Adrenal gland (tissue), 12 donors: ENCODE data around the gene PRDX2. TPM values are rescaled to one million over a fixed set of nuclear protein-coding genes. Genes with fewer than 3 reads are reported as not detected.

ENCODE experiments used
- DNase-seq, 7 donors: peaks; one replicate each; pipeline ENCODE4 v3.0.0-alpha.2; 2019 to 2020
- H3K27ac ChIP-seq, 5 donors: fragments of 200-600 bp; sonication (generic) in 4 of 5; 1 replicate in 3 of 5; 2 replicates in 2 of 5; pipeline versions ENCODE4 v1.5.1 to v1.8.0; 2016 to 2020; ENCODE audit warnings: mild to moderate bottlenecking in 1 of 5
- H3K27me3 ChIP-seq: fragments of 200-600 bp; 2 replicates; pipeline ENCODE4 v1.8.0; 2021
- H3K36me3 ChIP-seq, 2 donors: fragments of 200-600 bp; replicated peaks in 1 of 2; 1 replicate in 1 of 2; 2 replicates in 1 of 2; pipeline versions ENCODE4 v1.5.1 to v1.8.0; 2018 to 2022
- H3K4me1 ChIP-seq, 2 donors: fragments of 200-600 bp; replicated peaks in 1 of 2; 1 replicate in 1 of 2; 2 replicates in 1 of 2; pipeline versions ENCODE4 v1.5.1 to v1.8.0; 2018 to 2021
- H3K4me3 ChIP-seq, 4 donors: fragments of 200-600 bp; sonication (generic) in 3 of 4; one replicate each; pipeline ENCODE4 v1.5.1; 2016 to 2018
- H3K9me3 ChIP-seq, 3 donors: fragments of 200-600 bp; sonication (generic) in 1 of 3; replicated peaks in 1 of 3; 1 replicate in 2 of 3; 2 replicates in 1 of 3; pipeline versions ENCODE4 v1.5.1 to v1.8.0; 2016 to 2021
- POLR2A ChIP-seq, 2 donors: fragments of 450-650 bp; IDR thresholded peaks; one replicate each; pipeline ENCODE4 v1.6.1; 2017; ENCODE audit warnings: antibody characterized with exemption in 2 of 2, mild to moderate bottlenecking in 2 of 2, moderate library complexity in 1 of 2
- WGBS, 4 donors: extraction: QIAGEN DNeasy Blood & Tissue Kit in 2 of 4; methylation state at CpG; one replicate each; pipeline versions ENCODE4 v1.1.5 to v1.1.7; 2013 to 2017; 5-methylcytosine and 5-hydroxymethylcytosine counted together
- intact Hi-C, 2 donors: fragments of 100-400 bp; cut with DNase I; formaldehyde crosslinking; loops; one replicate each; pipeline versions ENCODE4 v1.14.1 to v1.15.0; 2022 to 2023
- polyA plus RNA-seq, 3 donors: library from polyadenylated mRNA; stranded (reverse); fragments of 200-250 nt in 2 of 3; fragments of 350-450 nt in 1 of 3; fragmentation: Illumina TruSeq in 1 of 3; extraction: RNeasy Lipid Tissue Mini Kit (QIAGEN cat#74804) in 1 of 3; gene quantifications; one replicate each; pipeline ENCODE4 v1.2.3, GENCODE V29; 2013 to 2014
- total RNA-seq, 9 donors: library from RNA; depleted of rRNA in 4 of 9; stranded (reverse); fragments of >200 nt in 4 of 9; fragments of 120-200 nt in 1 of 9; fragmentation: NEBNext Ultra II Directional in 1 of 9; extraction: Animal tissue kit (Norgen Biotek cat#: 25700) in 1 of 9; gene quantifications; one replicate each; pipeline versions ENCODE4 v1.1.0 to v1.2.4, GENCODE V29; 2013 to 2023
- TF ChIP-seq, protein P1 (sequence below), 6 experiments: fragments of 450-650 bp in 4 of 6; fragments of 200-600 bp in 2 of 6; sonication (generic) in 1 of 6; IDR thresholded peaks; 1 replicate in 5 of 6; 2 replicates in 1 of 6; pipeline versions ENCODE4 v1.5.1 to v1.8.0; 2016 to 2021; ENCODE audit warnings: antibody characterized with exemption in 6 of 6, mild to moderate bottlenecking in 2 of 6, moderate library complexity in 1 of 6
- donor health status: healthy with polysubstance abuse.
- donor health status: Bipolar disorder and iron deficiency.
- donor health status: DM: yes; HTN: yes; CAD: no.
- donor health status: DM: no; HTN: no; CAD: no.
- donor health status: DM: no; HTN: no; CAD: no.
- donor health status: DM: yes; HTN: yes; CAD: no.

Gene PRDX2
- total and polyA plus RNA-seq, 12 donors: 146 to 1,660 (median 835) TPM

DNA sequence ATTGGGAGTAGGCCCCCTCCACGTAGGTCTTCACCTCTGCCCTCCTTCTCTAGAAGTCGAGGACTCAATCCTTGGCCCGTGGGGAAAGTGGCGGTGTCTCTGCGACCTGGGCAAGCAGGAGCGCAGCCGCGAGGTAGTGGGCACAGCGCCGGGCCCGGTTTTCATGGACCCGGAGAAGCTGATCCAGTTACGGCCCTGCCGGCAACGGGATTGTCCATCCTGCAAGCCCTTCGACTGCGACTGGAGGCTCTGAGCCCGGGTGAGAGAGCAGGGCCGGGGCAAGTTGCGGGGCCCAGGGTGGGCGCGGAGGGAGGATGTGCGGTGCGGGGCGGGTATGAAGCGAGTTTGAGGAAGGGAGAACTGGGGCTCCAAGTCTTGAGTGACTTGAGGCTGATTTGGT is 2.5 kb upstream of the PRDX2 start:
- peaks cover 0 to 16% of the 10 kb centered on the region in 2 donors for H3K36me3 ChIP-seq
- DNase-seq: peak in 2 of 7 donors; percentile 35 to 61
- H3K9me3 ChIP-seq: no peaks in the 10 kb centered on the region
- no peak overlapping the region for H3K27ac ChIP-seq
- no peaks in the 10 kb centered on the region for H3K27me3 ChIP-seq
- H3K4me3 ChIP-seq: no peak overlapping the region
- peaks cover 10 to 27% of the 10 kb centered on the region in 2 donors for H3K4me1 ChIP-seq
- TF ChIP-seq, protein P1, sequence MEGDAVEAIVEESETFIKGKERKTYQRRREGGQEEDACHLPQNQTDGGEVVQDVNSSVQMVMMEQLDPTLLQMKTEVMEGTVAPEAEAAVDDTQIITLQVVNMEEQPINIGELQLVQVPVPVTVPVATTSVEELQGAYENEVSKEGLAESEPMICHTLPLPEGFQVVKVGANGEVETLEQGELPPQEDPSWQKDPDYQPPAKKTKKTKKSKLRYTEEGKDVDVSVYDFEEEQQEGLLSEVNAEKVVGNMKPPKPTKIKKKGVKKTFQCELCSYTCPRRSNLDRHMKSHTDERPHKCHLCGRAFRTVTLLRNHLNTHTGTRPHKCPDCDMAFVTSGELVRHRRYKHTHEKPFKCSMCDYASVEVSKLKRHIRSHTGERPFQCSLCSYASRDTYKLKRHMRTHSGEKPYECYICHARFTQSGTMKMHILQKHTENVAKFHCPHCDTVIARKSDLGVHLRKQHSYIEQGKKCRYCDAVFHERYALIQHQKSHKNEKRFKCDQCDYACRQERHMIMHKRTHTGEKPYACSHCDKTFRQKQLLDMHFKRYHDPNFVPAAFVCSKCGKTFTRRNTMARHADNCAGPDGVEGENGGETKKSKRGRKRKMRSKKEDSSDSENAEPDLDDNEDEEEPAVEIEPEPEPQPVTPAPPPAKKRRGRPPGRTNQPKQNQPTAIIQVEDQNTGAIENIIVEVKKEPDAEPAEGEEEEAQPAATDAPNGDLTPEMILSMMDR (IDR thresholded peaks at IDR 0.05): no peak
- WGBS, 4 donors: 92 to 93% (median 93%) methylated on average over 26 of the region's 26 CpGs
- intact Hi-C loops: loop anchor here (5.0 kb wide), 2 partner anchors 37 to 38 kb away; no protein-coding TSS in a partner anchor

DNA sequence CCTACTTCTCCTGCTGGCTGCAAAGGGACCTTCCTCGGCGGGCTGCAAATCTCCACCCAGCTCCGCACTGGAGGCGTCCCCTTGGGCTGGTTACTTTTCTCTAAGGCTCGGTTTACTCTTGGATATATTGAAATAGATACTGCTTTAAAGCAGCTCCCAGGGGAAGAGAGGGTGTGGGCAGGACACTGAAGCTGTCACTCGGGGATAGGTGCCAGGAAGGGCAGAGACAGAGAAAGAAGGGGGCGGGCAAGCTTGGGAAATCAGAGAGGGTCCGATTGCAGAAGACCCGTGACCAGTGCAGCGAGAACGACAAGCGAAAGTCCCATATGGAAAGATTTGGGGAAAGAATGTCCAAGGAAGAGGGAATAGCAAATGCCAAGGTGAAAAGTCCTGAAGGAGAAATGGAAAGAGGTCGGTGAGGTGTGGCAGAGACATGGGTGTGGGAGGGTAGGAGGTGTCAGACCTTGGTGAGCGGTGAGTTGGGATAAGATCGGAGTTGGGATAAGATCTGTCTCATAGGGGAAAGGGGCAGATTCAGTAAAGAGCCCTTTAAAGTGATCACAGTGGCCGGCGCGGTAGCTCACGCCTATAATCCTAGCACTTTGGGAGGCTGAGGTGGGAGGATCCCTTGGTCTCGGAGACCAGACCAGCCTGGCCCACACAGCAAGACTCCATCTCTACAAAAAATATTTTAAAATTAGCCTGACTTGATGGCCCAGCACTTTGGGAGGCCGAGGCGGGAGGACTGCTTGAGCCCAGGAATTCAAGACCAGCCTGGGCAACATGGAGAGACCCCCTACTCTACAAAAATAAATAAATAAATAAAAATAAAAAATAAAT is 887 bp upstream of the PRDX2 start:
- Histone ChIP-seq H3K27me3 (no peaks in the 10 kb centered on the region), H3K4me1 (peaks cover 10 to 27% of the 10 kb centered on the region in 2 donors), H3K9me3 (no peaks in the 10 kb centered on the region), H3K4me3 (peak overlapping the region in 3 of 4 donors; percentile 35 to 91 (median 77)), H3K27ac (peak overlapping the region in 2 of 5 donors; percentile 88), H3K36me3 (peaks cover 0 to 30% of the 10 kb centered on the region in 2 donors)
- WGBS, 4 donors: 35 to 42% (median 39%) methylated on average over 20 to 22 of the region's 22 CpGs
- TF ChIP-seq POLR2A (IDR thresholded peaks at IDR 0.05): no peak
- TF ChIP-seq, protein P1 (IDR thresholded peaks at IDR 0.05): peak in 1 of 6 experiments; percentile 2
- DNase-seq: peak in 4 of 7 donors; percentile 44 to 68 (median 51)
- intact Hi-C loops: loop anchor here (5.0 kb wide), 2 partner anchors 35 to 40 kb away; no protein-coding TSS in a partner anchor

DNA sequence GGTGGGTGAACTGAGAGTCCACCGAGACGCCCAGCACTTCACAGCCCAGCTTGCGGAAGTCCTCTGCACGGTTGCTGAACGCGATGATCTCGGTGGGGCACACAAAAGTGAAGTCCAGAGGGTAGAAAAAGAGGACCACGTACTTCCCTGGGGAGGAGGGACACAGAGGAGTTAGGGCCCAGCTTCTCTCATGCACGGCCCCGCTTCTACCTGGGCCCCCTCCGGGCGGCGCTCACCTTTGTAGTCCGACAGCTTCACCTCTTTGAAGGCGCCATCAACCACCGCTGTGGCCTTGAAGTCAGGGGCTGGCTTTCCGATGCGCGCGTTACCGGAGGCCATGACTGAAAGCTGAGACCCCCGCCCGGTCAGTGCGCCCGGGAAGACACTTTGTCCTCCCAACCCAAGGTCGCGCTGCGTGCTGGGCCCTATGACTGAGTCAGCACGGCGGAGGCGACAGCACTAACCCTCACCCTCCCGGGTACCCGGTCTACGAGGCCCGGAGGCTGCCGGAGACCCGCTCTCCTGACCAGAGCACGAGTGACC is 606 bp downstream of the PRDX2 start:
- H3K27ac ChIP-seq: peak overlapping the region in 4 of 5 donors; percentile 66 to 88 (median 80)
- 3 to 20% (median 7%) methylated on average over 8 to 38 of the region's 38 CpGs for WGBS, 4 donors
- H3K9me3 ChIP-seq: no peaks in the 10 kb centered on the region
- H3K4me3 ChIP-seq: peak overlapping the region; percentile 29 to 91 (median 56)
- TF ChIP-seq POLR2A (IDR thresholded peaks at IDR 0.05): no peak
- TF ChIP-seq, protein P1 (IDR thresholded peaks at IDR 0.05): no peak
- intact Hi-C loops: loop anchor here (5.0 kb wide), 2 partner anchors 34 to 41 kb away; no protein-coding TSS in a partner anchor
- peak; percentile 66 to 82 (median 76) for DNase-seq
- H3K4me1 ChIP-seq: peaks cover 7 to 24% of the 10 kb centered on the region in 2 donors
- no peaks in the 10 kb centered on the region for H3K27me3 ChIP-seq
- peaks cover 0 to 30% of the 10 kb centered on the region in 2 donors for H3K36me3 ChIP-seq

DNA sequence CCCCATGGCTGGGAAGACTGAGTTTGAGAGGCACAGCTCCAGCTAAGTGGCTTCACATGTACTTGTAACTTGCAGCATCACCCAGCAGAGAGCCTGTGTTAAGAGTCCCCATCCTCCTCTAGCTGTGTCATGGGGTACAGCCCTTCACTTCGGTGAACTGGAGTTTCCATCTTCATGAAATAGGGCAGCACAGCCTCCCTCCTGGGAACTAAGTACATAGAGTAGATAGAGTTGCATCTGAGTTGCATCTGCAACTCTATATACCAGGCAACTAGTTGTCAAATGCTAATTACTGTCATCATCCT is 1.2 kb downstream of the PRDX2 start:
- intact Hi-C loops: loop anchor here (5.0 kb wide), 2 partner anchors 33 to 42 kb away; no protein-coding TSS in a partner anchor

More for the DNA sequence above, 1.2 kb downstream of the PRDX2 start:
- Histone ChIP-seq H3K4me1 (peaks cover 8 to 28% of the 10 kb centered on the region in 2 donors), H3K27ac (peak overlapping the region in 4 of 5 donors; percentile 66 to 88 (median 80)), H3K27me3 (no peaks in the 10 kb centered on the region), H3K36me3 (peaks cover 0 to 30% of the 10 kb centered on the region in 2 donors), H3K9me3 (no peaks in the 10 kb centered on the region), H3K4me3 (peak overlapping the region in 1 of 4 donors; percentile 77)
- TF ChIP-seq, protein P1 (IDR thresholded peaks at IDR 0.05): no peak
- TF ChIP-seq POLR2A (IDR thresholded peaks at IDR 0.05): no peak
- DNase-seq: peak in 1 of 7 donors; percentile 24
- WGBS, 4 donors: 57 to 64% (median 61%) methylated on average over 1 of the region's 1 CpG; no CpG with 5 or more reads in 1 of the 4 donors
